ENCODE data around the gene RCAN1.
"Not testable (repeated sequence)": the region's sequence is repeated elsewhere in the genome, so short reads cannot be mapped to it uniquely, and the experiment has no call there.

Gene RCAN1

GRCh38 chr21:34567604-34568155 is 47.2 kb downstream of the RCAN1 start:
- DNase-seq = no peak

- no peak for DNase-seq
Observed at GRCh38 chr21:34565238-34565637, 49.7 kb downstream of the RCAN1 start.

GRCh38 chr21:34563370-34563769 is 51.5 kb downstream of the RCAN1 start:
- DNase-seq = not testable (repeated sequence)

- no peak for DNase-seq
Observed at GRCh38 chr21:34561806-34562205, 53.1 kb downstream of the RCAN1 start.

- DNase-seq = no peak
Observed at GRCh38 chr21:34560609-34561008, 54.3 kb downstream of the RCAN1 start.

- no peak for DNase-seq
Observed at GRCh38 chr21:34560021-34560420, 54.9 kb downstream of the RCAN1 start.

- DNase-seq = no peak
Observed at GRCh38 chr21:34559089-34559631, 55.8 kb downstream of the RCAN1 start.

- no peak for DNase-seq
Observed at GRCh38 chr21:34558166-34558565, 56.7 kb downstream of the RCAN1 start.

- DNase-seq = peak; percentile 20
Observed at GRCh38 chr21:34557261-34557660, 57.7 kb downstream of the RCAN1 start.

- DNase-seq = not testable (repeated sequence)
Observed at GRCh38 chr21:34554670-34555069, 60.2 kb downstream of the RCAN1 start.

GRCh38 chr21:34554227-34554626 is 60.7 kb downstream of the RCAN1 start:
- no peak for DNase-seq

- DNase-seq = no peak
Observed at GRCh38 chr21:34553151-34553952, 61.6 kb downstream of the RCAN1 start.

- no peak for DNase-seq
Observed at GRCh38 chr21:34552360-34553098, 62.4 kb downstream of the RCAN1 start.

- DNase-seq = no peak
Observed at GRCh38 chr21:34550182-34550799, 64.6 kb downstream of the RCAN1 start.

GRCh38 chr21:34548781-34549376 is 66.0 kb downstream of the RCAN1 start:
- no peak for DNase-seq

GRCh38 chr21:34546542-34546941 is 68.4 kb downstream of the RCAN1 start:
- no peak for DNase-seq

- DNase-seq = peak; percentile 36
Observed at GRCh38 chr21:34545079-34545884, 69.6 kb downstream of the RCAN1 start.

- DNase-seq = peak; percentile 70
Observed at GRCh38 chr21:34544032-34544496, 70.8 kb downstream of the RCAN1 start.

GRCh38 chr21:34543017-34543416 is 71.9 kb downstream of the RCAN1 start:
- no peak for DNase-seq

- no peak for DNase-seq
Observed at GRCh38 chr21:34540206-34540605, 74.7 kb downstream of the RCAN1 start.

- no peak for DNase-seq
Observed at GRCh38 chr21:34537838-34538237, 77.1 kb downstream of the RCAN1 start.

GRCh38 chr21:34536820-34537219 is 78.1 kb downstream of the RCAN1 start:
- no peak for DNase-seq
